Hepatocyte (in vitro differentiated cells): ENCODE data around the gene NBDY. TPM values are rescaled to one million over a fixed set of nuclear protein-coding genes. Genes with fewer than 3 reads are reported as not detected.

Experiments
- DNase-seq: peaks from one replicate; pipeline ENCODE4 v3.0.0-alpha.2; 2016; ENCODE audit warnings: low spot score
- H2AFZ ChIP-seq: fragments of 200-600 bp; sonication (generic); 2 replicates; pipeline ENCODE4 v1.6.0; 2016; ENCODE audit warnings: antibody characterized with exemption, mild to moderate bottlenecking
- H3K27ac ChIP-seq: fragments of 200-600 bp; sonication (generic); 2 replicates; pipeline ENCODE4 v1.5.1; 2016; ENCODE audit warnings: mild to moderate bottlenecking
- H3K27me3 ChIP-seq: fragments of 200-600 bp; sonication (generic); 2 replicates; pipeline ENCODE4 v1.6.1; 2016
- H3K36me3 ChIP-seq: fragments of 200-600 bp; sonication (generic); replicated peaks from 2 replicates; pipeline ENCODE4 v1.5.1; 2016; ENCODE audit warnings: low read depth; ENCODE audit not compliant: insufficient read depth
- H3K4me1 ChIP-seq: fragments of 200-600 bp; sonication (generic); 2 replicates; pipeline ENCODE4 v1.5.1; 2016; ENCODE audit warnings: mild to moderate bottlenecking, moderate library complexity; ENCODE audit not compliant: insufficient read depth
- H3K4me2 ChIP-seq: fragments of 200-600 bp; sonication (generic); 2 replicates; pipeline ENCODE4 v1.6.0; 2016
- H3K4me3 ChIP-seq: fragments of 200-600 bp; sonication (generic); 2 replicates; pipeline ENCODE4 v1.5.1; 2016; ENCODE audit warnings: mild to moderate bottlenecking
- H3K79me2 ChIP-seq: fragments of 200-600 bp; sonication (generic); 2 replicates; pipeline ENCODE4 v1.6.0; 2017; ENCODE audit warnings: mild to moderate bottlenecking
- H3K9me2 ChIP-seq: fragments of 200-600 bp; sonication (generic); replicated peaks from 2 replicates; pipeline ENCODE4 v1.6.0; 2017; ENCODE audit warnings: mild to moderate bottlenecking; ENCODE audit not compliant: insufficient read depth
- H3K9me3 ChIP-seq: fragments of 200-600 bp; sonication (generic); 2 replicates; pipeline ENCODE4 v1.5.1; 2016; ENCODE audit warnings: low read depth, mild to moderate bottlenecking
- H4K20me1 ChIP-seq: fragments of 200-600 bp; sonication (generic); 2 replicates; pipeline ENCODE4 v1.6.0; 2016; ENCODE audit warnings: mild to moderate bottlenecking; ENCODE audit not compliant: insufficient read depth, poor library complexity, severe bottlenecking
- EZH2 ChIP-seq: fragments of 200-600 bp; sonication (generic); IDR thresholded peaks from 2 replicates; pipeline ENCODE4 v1.6.1; 2016; ENCODE audit warnings: antibody characterized with exemption, mild to moderate bottlenecking, borderline replicate concordance
- EZH2phosphoT487 ChIP-seq: fragments of 200-600 bp; sonication (generic); IDR thresholded peaks from one replicate; pipeline ENCODE4 v1.6.1; 2018; ENCODE audit warnings: antibody characterized with exemption, mild to moderate bottlenecking, low read depth, moderate library complexity; ENCODE audit not compliant: unreplicated experiment, severe bottlenecking
- WGBS: methylation state at CpG from one replicate; pipeline ENCODE4 v1.1.6; 2016; ENCODE audit warnings: low lambda C conversion rate; ENCODE audit errors: missing lambda C conversion rate; 5-methylcytosine and 5-hydroxymethylcytosine counted together
- polyA plus RNA-seq: library from polyadenylated mRNA; unstranded; fragments of >200 nt; fragmentation: Nextera tagmentation; extraction: Ambion mirVana; gene quantifications from 2 replicates; pipeline ENCODE4 v1.2.1, GENCODE V29; 2016
- total RNA-seq: library from RNA; depleted of rRNA; stranded (reverse); fragments of >200 nt; gene quantifications from 2 replicates; pipeline ENCODE4 v1.2.3, GENCODE V29; 2014
- TF ChIP-seq, protein P1 (sequence below): fragments of 200-600 bp; sonication (generic); IDR thresholded peaks from 2 replicates; pipeline ENCODE4 v1.5.1; 2016; ENCODE audit warnings: antibody characterized with exemption, mild to moderate bottlenecking; ENCODE audit not compliant: poor library complexity

The NBDY gene
- total and polyA plus RNA-seq, 2 experiments from 2014 or later: 20.4 to 166 TPM

DNA sequence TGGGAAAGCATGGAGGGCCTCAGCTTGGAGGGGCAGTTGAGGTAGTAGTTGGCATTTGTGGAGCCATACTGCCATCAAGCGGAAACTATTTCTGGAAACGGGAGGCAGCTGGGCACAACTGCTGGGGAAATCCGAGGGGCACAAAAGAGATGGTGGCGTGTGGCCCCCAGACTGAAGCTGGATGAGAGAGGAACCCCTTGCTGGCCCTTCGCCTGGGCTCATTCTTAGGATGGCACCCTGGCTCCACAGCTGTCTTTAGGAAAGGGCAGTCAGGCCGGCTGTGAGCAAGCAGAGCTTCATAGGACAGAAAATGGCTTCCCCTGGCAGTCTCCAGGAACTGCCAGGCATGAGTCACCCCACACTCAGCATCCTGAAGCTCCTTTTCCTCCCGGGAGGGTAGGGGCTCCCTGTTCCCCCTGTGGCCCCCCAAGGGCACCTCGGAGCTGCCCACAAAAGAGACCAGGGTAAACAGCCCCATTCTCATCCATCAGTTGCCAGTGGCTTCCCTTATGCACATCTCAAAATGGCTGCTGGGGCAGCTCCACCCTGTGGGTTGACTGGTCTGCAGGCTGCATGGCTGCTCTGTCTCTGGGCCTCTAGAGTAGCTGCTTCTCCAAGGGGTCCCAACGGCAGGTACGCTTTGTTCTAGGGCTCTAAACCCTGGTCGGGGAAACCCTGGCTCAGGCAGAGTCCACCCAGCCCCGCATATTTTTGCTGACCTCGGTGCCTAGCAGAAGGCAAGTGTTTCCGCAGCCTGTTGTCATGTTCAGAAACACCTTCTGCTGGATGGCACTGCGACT is 64.7 kb downstream of the NBDY start:
- no peaks in the 10 kb centered on the region for H4K20me1 ChIP-seq
- no peak overlapping the region for H3K4me2 ChIP-seq
- no peak overlapping the region for H2AFZ ChIP-seq
- no peaks in the 10 kb centered on the region for H3K9me3 ChIP-seq
- no peak overlapping the region for H3K4me3 ChIP-seq
- no peak overlapping the region for H3K27ac ChIP-seq
- no peaks in the 10 kb centered on the region for H3K4me1 ChIP-seq
- no peaks in the 10 kb centered on the region for H3K36me3 ChIP-seq
- no peaks in the 10 kb centered on the region for H3K79me2 ChIP-seq
- WGBS: 89% methylated on average over 14 of the region's 15 CpGs
- H3K9me2 ChIP-seq: no peaks in the 10 kb centered on the region
- H3K27me3 ChIP-seq: no peaks in the 10 kb centered on the region
- TF ChIP-seq EZH2phosphoT487 (no peak), EZH2 (no peak)
- TF ChIP-seq, protein P1, sequence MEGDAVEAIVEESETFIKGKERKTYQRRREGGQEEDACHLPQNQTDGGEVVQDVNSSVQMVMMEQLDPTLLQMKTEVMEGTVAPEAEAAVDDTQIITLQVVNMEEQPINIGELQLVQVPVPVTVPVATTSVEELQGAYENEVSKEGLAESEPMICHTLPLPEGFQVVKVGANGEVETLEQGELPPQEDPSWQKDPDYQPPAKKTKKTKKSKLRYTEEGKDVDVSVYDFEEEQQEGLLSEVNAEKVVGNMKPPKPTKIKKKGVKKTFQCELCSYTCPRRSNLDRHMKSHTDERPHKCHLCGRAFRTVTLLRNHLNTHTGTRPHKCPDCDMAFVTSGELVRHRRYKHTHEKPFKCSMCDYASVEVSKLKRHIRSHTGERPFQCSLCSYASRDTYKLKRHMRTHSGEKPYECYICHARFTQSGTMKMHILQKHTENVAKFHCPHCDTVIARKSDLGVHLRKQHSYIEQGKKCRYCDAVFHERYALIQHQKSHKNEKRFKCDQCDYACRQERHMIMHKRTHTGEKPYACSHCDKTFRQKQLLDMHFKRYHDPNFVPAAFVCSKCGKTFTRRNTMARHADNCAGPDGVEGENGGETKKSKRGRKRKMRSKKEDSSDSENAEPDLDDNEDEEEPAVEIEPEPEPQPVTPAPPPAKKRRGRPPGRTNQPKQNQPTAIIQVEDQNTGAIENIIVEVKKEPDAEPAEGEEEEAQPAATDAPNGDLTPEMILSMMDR: no peak
- no peak for DNase-seq

DNA sequence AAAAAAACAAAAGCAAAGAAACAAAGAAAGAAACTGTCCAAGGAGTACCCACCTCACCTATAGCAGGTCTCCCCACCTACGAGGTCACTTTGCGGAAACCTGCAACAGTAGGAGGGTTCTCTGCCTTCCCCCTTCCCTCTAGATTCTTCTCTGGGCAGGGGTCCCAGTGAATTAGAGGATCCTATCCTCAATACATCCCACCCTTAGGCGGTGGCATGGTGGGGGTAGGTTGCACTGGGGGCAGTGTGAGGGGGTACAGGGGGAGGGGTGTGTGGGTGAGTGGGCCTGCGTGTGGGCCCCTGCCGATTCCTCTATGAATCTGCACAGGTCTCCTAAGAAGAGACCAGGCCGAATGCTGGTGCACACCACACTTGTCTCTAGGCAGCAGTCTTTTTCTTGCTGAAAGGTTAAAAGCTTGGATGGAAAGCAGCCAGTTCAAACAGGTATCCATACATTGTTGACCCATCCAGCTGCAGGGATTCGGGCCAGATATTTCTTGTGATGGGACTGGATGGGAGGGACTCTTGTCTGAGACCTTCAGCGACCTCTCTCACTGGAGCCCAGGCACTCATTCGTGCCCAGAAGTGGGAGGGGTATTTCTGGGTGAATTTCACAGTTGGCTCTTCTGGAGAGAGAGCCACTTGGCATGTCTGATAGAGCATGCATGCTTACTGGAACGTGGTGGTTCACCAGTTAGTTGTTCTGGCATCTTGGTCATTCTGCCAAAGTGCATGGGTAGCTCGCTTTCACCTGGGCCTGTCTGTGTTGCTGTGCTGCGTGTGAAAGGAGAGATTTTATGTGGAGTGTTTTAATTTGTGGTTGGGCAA is 65.6 kb downstream of the NBDY start:
- Histone ChIP-seq H3K4me1 (no peaks in the 10 kb centered on the region), H2AFZ (no peak overlapping the region), H3K4me2 (no peak overlapping the region), H3K27me3 (no peaks in the 10 kb centered on the region), H3K4me3 (no peak overlapping the region), H3K27ac (no peak overlapping the region), H4K20me1 (no peaks in the 10 kb centered on the region), H3K9me3 (no peaks in the 10 kb centered on the region), H3K9me2 (no peaks in the 10 kb centered on the region), H3K79me2 (no peaks in the 10 kb centered on the region), H3K36me3 (no peaks in the 10 kb centered on the region)
- DNase-seq: no peak
- TF ChIP-seq EZH2 (no peak), EZH2phosphoT487 (no peak)
- TF ChIP-seq, protein P1: no peak
- 90% methylated on average over 10 of the region's 12 CpGs for WGBS

DNA sequence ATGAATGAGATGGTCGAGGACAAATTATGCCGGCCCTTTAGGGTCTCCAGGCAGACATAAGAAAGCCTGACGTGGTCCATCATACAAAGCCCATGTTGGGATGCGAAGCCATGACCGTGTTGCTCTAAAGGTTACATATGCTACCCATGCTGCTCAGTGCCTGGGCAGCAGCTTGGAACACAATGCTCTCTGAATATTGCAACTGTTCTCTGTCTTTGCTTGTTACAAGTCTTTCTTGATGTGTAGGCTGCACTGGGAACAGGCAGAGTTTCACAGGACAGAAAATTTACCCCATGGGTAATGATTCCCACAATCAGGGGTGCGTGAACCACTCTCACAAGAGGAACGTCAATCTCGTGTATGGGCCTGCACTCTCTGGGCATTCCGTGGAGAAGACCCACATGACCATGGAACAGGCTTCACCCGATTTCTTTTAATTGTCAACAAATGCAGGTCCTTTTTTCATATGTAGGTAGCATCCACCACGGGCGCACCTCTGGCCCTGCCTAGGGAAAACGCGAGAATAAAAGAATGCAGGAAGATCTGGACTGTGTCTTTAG is 66.3 kb downstream of the NBDY start:
- Histone ChIP-seq H3K9me2 (no peaks in the 10 kb centered on the region), H3K4me1 (no peaks in the 10 kb centered on the region), H3K9me3 (no peaks in the 10 kb centered on the region), H3K27me3 (no peaks in the 10 kb centered on the region), H3K27ac (no peak overlapping the region), H3K4me3 (no peak overlapping the region), H2AFZ (no peak overlapping the region), H3K4me2 (no peak overlapping the region), H3K79me2 (no peaks in the 10 kb centered on the region), H3K36me3 (no peaks in the 10 kb centered on the region), H4K20me1 (no peaks in the 10 kb centered on the region)
- no peak for DNase-seq
- no peak for TF ChIP-seq EZH2phosphoT487
- TF ChIP-seq, protein P1: no peak
- WGBS: 93% methylated on average over 14 of the region's 14 CpGs
